T-helper 22 cell (primary cell): Measurements from ENCODE around the gene SLC35F3.

ENCODE experiments used
- DNase-seq: peaks from one replicate; pipeline ENCODE4 v3.0.0-alpha.2; 2020; ENCODE audit warnings: low read depth

The SLC35F3 gene

DNA sequence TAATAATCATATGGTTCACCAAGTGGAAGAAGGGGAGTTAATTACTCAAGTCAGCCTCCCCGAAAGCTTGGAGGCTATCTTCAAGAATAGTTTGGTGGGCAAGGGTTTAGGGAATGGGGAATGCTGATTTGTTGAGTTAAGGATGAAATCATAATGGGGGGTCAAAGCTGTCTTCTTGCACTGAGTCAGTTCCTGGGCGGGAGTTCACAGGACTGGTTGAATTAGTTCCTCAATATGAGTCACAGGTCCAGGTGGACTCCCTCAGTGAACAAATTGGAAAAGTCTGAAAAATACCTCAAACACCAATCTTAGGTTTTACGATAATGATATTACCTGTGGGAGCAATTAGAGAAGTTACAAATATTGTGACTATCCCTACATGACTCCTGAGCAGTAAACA lies 353.6 kb downstream of the SLC35F3 start:
- no peak for DNase-seq

DNA sequence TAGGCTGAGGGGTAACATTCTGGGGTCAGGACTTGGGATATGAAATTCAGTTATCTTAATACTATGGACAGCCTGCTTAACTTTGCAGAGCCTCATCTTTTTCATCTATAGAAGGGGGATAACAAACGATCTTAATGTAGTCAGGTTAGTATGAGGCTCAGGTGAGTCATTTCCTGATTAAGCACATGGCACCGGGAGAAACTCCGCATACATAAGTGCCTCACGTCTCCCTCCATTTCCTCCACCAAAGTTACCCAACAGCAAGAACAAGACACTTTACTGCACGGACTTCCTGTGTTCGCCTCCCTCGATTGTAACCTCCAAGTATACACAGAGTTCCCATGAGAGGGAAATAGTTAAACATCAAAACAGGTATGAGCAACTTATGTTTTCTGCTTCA lies 356.1 kb downstream of the SLC35F3 start:
- no peak for DNase-seq

DNA sequence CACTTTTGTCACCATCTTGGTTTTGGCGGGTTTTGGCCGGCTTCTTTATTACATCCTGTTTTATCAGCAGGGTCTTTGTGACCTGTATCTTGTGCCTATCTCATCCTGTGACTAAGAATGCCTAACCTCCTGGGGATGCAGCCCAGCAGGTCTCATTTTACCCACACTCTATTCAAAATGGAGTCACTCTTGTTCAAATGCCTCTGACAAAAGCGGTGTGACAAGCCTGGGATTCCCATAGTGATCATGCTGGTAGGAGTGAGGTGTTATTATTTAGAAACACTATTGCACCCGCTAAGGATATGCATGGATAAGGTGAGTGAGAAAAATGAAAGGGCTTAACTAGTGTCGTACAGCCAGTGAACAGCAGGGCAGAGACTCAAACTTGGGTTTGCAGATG lies 357.1 kb downstream of the SLC35F3 start:
- DNase-seq, result no peak

DNA sequence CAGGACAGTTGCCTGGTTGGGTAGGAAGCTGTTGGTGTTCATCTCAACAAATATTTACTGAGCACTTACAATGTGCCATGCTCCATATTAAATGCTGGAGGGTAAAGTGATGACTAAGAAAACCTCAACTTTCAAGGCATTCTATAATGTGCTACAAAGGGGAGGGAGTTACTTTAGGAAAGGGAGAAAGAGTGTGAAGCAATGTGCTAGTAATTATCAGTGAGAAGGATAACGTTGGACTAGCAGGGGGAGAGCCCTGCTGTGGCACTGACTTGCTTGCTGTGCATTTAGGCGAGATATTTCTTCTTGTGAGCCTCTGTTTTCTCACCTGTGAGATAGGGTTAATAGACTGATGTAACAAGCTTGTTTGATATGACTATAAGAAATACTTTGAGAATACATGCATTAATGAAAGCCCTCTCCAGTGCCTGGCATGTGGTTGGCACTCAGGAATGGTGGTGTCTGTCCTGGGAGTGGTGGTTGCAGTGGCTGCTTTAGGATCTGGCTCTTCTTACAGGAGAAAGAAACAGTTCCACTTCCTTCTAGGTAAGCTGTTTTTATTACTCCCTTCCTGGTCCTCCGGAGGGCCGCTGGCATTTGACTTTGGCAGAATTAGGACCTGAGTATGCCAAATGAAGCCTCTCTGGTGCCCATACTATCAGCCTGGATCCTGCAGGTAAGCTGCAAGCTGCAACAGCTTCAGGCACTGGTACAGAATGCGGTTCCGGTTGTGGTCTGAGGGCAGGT lies 357.7 kb downstream of the SLC35F3 start:
- no peak for DNase-seq

DNA sequence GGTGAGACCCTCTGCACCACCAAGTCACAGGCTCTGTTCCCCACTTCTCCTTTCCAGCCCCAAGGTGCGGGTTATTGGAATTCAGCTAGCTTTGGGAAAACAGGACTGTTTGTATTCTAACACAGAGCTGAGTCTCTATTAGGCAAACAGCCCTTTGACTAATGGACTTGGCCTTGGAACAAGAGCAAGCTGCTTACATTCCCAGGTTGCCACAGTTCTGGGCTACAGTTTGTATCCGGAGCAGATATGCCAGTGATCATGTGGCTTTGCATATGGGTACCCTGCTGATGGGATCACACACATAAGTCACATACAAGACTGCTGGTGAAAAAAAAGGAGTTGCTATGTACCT lies 358.3 kb downstream of the SLC35F3 start:
- no peak for DNase-seq

GRCh38 chr1:234264832-234265231 lies 360.4 kb downstream of the SLC35F3 start:
- DNase-seq, result no peak

DNA sequence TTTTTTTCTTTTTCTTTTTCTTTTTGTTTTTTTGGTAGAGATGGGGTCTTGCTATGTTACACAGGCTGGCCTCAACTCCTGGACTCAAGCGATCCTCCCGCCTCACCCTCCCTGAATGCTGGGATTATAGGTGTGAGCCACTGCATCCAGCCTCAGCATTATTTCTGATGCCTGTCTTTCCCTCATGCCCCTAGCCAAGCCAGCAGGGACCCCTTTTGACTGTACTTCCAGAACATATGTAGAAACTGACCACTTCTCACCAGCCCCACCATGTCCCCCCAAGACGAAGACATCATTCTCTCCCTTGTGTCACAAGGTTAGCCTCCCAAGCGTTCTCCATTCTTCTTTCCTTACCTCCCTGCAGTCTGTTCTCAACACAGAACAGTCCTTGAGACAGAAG lies 360.8 kb downstream of the SLC35F3 start:
- DNase-seq, result no peak

GRCh38 chr1:234265861-234266260 lies 361.4 kb downstream of the SLC35F3 start:
- DNase-seq, result no peak

- no peak for DNase-seq
Measured at GRCh38 chr1:234270093-234270492, 365.6 kb downstream of the SLC35F3 start.

- no peak for DNase-seq
Measured at GRCh38 chr1:234270581-234271242, 366.2 kb downstream of the SLC35F3 start.

DNA sequence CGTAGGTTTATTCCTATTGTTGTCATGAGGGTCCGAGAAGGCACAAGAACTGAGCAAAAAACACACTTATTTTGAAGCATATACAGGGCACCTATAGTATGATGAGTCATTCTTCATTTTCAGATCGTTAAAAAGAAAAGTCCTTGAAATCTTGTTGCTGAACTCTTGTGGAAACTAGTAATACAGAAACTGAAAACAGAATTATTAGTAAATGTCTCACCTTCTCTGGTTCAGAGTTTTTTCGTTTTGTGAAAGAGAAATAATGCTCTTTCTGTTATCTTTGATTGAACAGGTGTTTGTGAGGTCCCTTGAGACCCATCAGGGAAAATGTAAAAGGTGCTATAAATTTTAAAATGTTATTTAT lies 366.7 kb downstream of the SLC35F3 start:
- DNase-seq, result no peak

GRCh38 chr1:234272656-234273312 lies 368.3 kb downstream of the SLC35F3 start:
- DNase-seq, result no peak

- DNase-seq, result no peak
Measured at GRCh38 chr1:234273981-234274380, 369.5 kb downstream of the SLC35F3 start.

DNA sequence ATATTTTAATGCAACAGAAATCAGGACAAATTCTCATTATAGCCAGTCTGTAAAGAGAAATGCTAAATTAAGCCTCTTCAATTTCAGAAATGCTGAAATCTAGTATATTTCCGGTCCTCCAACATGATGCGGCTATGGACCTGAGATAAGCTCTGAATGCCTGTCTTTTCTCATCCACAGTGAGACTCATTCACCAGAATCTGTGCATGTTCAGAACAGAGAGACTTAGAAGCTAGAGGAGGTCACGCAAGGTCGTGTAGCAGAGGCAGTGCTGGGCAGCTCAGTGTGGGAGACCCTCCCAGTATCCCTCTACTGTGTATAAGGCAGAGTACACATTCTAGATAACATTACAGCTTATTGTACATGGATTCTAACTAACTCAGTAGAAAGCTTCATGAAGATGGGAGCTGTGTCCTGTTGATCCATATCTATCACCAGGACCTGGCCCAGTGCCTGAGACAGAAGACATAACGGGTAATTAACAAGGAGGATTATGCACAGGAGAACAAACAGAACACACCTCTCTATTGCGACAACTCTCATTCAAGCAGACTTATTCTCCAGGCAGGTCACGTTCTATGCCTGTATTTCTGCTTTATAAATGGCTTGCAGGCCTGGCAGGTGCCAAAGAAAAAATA lies 371.8 kb downstream of the SLC35F3 start:
- no peak for DNase-seq

- no peak for DNase-seq
Measured at GRCh38 chr1:234277161-234277868, 372.8 kb downstream of the SLC35F3 start.

- no peak for DNase-seq
Measured at GRCh38 chr1:234279021-234279420, 374.5 kb downstream of the SLC35F3 start.

DNA sequence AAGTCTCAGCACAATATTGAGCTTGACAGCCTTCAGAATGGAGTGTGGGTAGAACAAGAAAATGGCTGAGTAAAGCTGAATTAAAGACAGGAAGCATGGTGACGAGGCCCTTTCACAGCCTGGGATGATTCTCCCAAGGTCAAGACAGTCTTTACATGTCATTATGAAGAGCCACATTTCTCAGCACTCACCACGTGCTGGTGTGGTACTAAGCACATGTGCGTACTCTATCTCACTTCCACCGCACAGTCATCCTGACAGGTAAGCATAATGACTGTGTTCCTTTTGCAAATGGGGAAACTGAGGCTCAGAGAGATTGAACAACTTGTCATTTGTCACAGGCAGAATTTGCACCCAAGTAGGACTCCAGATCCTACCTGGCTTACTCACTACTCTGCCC lies 376.0 kb downstream of the SLC35F3 start:
- no peak for DNase-seq

- DNase-seq, result no peak
Measured at GRCh38 chr1:234281826-234282489, 377.5 kb downstream of the SLC35F3 start.

DNA sequence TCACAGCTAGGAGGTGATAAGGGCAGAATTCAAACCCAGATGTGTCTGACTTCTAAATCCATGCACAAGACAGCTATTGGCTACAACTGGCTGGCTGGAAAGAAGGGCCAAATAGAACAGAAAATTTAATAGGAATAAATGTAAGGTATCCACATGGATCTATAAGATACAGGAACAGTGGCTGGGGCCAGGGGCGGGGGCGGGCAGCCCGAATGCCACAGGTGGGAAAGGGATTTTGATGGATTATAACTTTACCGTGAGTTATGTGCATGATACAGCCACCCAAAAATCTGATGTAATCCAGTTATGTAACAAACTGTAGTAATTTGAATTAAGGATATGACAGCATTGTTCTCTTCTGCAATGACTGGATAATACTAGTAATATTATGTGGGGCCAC lies 381.7 kb downstream of the SLC35F3 start:
- DNase-seq, result no peak

GRCh38 chr1:234288946-234289345 lies 384.5 kb downstream of the SLC35F3 start:
- no peak for DNase-seq

- no peak for DNase-seq
Measured at GRCh38 chr1:234289538-234290305, 385.2 kb downstream of the SLC35F3 start.
